VCaP (cell line): ENCODE data around the gene SLC6A16.
"Not testable (repeated sequence)": the region's sequence is repeated elsewhere in the genome, so short reads cannot be mapped to it uniquely, and the experiment has no call there.

ENCODE experiments used
- H3K27ac ChIP-seq: fragments of 450-650 bp; 2 replicates; pipeline ENCODE4 v1.5.1; 2017
- CTCF ChIP-seq: fragments of 450-650 bp; conservative IDR thresholded peaks from 2 replicates; pipeline ENCODE4 v1.5.1; 2017; ENCODE audit warnings: mild to moderate bottlenecking, moderate library complexity

Gene SLC6A16

DNA sequence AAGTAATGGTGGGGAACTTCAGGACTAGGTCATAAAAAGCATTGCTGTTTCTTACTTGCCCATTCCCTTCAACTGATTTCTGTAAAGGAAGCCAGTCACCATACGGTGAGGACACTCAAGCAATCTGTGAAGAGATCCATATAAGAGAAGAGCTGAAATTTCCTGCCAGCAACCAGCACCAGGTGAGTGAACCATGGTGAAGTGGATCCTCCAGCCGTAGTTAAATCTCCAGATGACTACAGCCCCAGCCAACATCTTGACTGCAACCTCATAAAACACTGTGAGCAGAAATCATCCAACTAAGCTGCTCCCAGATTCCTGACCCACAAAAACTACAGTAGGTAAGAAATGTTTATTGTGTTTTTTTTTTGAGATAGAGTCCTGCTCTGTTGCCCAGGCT is 3.8 kb upstream of the SLC6A16 start:
- H3K27ac ChIP-seq, result no peak overlapping the region
- TF ChIP-seq CTCF, result no peak

- peak; percentile 86 for TF ChIP-seq CTCF
- no peak overlapping the region for H3K27ac ChIP-seq
Observed at GRCh38 chr19:49327878-49328544, 3.0 kb upstream of the SLC6A16 start.

DNA sequence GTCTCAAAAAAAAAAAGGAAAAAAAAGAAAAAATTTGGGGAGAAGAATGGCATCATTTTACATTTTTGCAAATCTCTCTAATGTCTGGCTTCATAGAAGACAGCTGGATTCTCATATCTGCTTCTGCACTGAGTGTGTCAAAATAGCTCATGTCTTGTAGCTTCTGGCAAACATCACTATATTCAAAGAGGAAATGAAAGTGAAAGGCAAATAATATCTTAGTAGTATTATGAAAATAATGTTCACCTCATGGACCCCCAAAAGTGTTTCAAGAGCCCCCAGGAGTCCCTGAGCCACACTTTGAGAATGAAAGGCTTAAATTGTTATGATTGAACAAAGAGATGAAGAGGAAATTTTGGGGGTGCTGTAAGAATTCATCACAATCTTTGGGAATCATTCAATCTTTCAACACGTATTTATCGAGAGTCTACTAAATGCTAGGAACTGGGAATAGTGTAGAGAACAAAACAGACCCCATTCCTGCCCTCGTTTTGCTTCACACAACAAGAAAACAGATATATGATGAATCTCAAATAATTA is 1.2 kb upstream of the SLC6A16 start:
- TF ChIP-seq CTCF, result no peak
- H3K27ac ChIP-seq, result no peak overlapping the region

DNA sequence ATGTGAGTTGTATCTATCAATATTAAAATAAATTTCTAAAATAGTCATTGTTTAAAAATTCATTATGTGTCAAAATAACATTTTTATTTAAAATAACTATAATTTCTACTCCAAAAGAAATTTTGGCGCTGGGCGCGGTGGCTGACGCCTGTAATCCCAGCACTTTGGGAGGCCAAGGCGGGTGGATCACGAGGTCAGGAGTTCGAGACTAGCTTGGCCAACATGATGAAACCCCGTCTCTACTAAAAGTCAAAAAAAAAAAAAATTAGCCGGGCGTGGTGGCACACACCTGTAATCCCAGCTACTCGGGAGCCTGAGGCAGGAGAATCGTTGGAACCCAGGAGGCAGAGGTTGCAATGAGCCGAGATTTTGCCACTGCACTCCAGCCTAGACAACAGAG is 765 bp upstream of the SLC6A16 start:
- H3K27ac ChIP-seq, result not testable (repeated sequence)

DNA sequence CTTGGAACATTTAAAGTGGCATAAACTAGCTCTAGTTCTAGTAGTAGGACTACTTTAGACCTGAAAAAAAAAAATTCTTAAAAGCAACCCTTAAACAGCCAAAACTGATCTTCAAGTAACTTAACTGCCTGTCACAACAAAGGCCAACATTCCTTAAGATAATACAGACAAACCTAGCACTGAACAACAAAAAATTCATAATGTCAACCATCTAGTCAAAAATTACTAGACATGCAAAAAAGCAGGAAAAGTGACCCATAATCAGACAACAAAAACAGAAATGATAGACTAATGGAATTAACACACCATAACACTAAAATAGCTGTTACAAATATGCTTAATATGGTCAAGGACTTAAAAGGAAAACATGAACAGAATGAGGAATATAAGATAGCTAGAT is 6.7 kb downstream of the SLC6A16 start:
- H3K27ac ChIP-seq, result no peak overlapping the region
- TF ChIP-seq CTCF, result no peak

GRCh38 chr19:49316284-49316683 is 8.7 kb downstream of the SLC6A16 start:
- no peak overlapping the region for H3K27ac ChIP-seq
- TF ChIP-seq CTCF, result no peak

- no peak overlapping the region for H3K27ac ChIP-seq
- TF ChIP-seq CTCF, result no peak
Observed at GRCh38 chr19:49315111-49315510, 9.9 kb downstream of the SLC6A16 start.

DNA sequence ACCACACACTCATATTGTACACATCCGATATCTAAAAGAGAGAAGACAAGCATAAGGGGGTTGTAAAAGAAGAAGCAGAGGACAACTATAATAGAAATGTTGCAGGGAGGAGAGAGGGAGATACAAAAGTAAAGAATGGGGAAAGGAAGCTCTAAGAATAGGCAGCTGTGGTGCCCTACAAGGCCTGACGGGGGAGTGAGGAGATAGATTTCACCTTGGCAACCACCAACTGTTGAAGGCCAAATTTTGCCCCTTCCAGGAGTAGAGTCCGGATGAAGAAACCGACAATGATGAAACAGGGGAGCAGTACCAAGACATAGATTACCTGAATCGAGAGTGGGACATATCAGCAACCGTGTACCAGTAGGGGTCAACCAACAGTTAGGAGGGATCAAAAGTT is 15.9 kb downstream of the SLC6A16 start:
- no peak for TF ChIP-seq CTCF
- H3K27ac ChIP-seq, result no peak overlapping the region
